GM18498 (cell line): ENCODE results near the gene PCDHB15.
"Not testable (repeated sequence)": the region's sequence is repeated elsewhere in the genome, so short reads cannot be mapped to it uniquely, and the experiment has no call there.

Experiments
- ATAC-seq: cut with Tn5 transposase; IDR thresholded peaks from one replicate; pipeline ENCODE4 v1.9.1; 2021; ENCODE audit warnings: mild to moderate bottlenecking, moderate library complexity; ENCODE audit not compliant: unreplicated experiment

PCDHB15 gene

DNA sequence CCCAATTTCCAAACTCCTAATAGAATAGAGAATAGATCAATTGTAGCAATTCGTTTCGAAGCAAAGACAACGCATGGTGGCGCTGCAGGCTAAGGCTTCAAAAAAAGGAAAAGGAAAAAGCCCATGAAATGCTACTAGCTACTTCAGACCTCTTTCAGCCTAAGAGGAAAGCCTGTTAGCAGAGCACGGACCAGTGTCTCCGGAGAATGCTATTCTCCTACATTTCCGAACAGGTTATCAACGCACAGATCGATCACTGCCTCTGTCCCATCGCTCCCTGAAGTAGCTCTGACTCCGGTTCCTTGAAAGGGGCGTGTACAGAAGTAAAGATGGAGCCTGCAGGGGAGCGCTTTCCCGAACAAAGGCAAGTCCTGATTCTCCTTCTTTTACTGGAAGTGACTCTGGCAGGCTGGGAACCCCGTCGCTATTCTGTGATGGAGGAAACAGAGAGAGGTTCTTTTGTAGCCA is at the start of gene PCDHB15:
Gene PCDHB15, plus strand, starts transcription at position 146 of the 468 bp plus-strand sequence. Its CDS starts 184 bp downstream, at position 330.
- no peak for ATAC-seq

DNA sequence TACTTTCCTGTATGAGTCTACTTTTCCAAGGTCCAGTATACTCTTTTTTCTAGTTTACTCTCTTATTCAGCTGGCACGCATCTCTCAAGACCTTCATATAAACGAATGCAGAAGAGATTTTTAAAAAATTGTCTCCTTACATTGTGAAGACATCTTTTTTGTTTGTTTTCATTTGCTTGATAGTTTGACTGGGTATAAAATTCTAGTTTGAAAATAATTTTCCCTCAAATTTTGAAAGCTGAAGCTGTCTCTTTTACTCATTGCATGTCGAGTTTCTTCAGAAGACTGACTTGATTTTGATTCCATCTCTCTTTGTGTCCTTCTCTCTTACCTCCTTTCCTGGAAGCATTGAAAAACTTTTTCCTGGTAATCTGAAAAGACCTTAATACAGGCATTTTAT is 48.8 kb upstream of the PCDHB15 start:
- ATAC-seq = no peak

DNA sequence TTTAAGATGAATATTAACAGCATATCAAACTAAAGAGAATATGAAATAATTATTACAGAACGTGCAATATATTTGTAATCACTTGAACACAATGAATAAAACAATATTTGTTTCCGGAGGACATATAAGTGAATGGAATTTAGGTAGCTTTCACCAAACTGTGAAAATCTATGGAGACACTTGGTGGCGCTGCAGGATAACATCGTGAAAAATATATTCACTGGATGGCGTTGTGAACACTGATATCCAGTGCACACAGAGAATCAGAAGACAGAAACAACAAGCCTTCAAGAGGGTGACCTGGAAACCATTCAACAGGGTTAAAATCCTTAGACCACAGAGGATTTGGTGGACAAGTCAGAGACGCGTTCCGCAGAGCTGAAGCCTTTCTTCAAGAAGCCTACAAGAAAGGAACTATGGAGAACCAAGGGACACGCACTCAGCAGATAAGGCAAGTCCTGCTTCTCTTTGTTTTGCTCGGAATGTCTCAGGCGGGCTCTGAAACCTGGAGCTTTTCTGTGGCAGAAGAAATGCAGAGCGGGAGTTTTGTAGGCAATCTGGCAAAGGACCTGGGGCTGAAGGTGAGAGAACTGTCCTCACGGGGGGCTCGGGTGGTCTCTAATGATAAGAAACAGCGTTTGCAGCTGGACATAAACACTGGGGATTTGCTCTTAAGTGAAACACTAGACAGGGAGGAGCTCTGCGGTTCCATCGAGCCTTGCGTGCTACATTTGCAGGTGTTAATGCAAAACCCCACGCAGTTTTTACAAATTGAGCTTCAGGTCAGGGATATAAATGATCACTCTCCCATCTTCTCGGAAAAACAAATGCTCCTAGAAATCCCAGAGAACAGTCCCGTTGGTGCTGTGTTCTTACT is 45.6 kb upstream of the PCDHB15 start, which contains the start of gene PCDHB11:
Gene PCDHB11, plus strand, starts transcription at position 269 of the 877 bp plus-strand sequence. Its CDS starts 148 bp downstream, at position 417.
- no peak for ATAC-seq

DNA sequence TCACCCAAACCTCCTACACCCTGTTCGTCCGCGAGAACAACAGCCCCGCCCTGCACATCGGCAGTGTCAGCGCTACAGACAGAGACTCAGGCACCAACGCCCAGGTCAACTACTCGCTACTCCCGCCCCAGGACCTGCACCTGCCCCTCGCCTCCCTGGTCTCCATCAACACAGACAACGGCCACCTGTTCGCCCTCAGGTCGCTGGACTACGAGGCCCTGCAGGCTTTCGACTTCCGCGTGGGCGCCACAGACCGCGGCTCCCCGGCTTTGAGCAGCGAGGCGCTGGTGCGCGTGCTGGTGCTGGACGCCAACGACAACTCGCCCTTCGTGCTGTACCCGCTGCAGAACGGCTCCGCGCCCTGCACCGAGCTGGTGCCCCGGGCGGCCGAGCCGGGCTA is 44.1 kb upstream of the PCDHB15 start:
- ATAC-seq = not testable (repeated sequence)

DNA sequence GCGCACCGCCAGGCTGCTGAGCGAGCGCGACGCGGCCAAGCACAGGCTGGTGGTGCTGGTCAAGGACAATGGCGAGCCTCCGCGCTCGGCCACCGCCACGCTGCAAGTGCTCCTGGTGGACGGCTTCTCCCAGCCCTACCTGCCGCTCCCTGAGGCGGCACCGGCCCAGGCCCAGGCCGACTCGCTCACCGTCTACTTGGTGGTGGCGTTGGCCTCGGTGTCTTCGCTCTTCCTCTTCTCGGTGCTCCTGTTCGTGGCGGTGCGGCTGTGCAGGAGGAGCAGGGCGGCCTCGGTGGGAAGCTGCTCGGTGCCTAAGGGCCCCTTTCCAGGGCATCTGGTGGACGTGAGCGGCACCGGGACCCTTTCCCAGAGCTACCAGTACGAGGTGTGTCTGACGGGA is 43.5 kb upstream of the PCDHB15 start:
- not testable (repeated sequence) for ATAC-seq

DNA sequence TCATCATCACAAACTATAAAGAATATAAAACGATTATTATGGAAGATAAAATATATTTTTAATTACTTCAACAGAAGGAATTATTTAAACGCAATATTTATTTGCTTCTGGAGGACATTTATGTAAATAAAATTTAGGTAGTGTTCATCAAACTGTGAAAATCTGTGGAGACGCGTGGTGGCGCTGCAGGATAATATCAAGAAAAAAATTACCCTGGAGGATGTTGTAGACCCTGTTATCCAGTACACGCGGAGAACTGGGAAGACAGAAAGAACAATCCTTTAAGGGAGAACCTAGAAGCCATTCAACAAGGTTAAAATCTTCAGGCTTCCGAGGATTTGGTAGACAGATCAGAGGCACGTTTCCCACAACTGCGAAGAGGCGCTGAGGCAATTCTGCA is 36.7 kb upstream of the PCDHB15 start, which contains the start of gene PCDHB12:
Gene PCDHB12, plus strand, starts transcription at position 242 of the 400 bp plus-strand sequence. CDS start 189 bp downstream, outside the sequence.
- no peak for ATAC-seq

DNA sequence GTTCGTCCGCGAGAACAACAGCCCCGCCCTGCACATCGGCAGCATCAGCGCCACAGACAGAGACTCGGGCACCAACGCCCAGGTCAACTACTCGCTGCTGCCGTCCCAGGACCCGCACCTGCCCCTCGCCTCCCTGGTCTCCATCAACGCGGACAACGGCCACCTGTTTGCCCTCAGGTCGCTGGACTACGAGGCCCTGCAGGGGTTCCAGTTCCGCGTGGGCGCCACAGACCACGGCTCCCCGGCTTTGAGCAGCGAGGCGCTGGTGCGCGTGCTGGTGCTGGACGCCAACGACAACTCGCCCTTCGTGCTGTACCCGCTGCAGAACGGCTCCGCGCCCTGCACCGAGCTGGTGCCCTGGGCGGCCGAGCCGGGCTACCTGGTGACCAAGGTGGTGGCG is 34.9 kb upstream of the PCDHB15 start:
- ATAC-seq = not testable (repeated sequence)

DNA sequence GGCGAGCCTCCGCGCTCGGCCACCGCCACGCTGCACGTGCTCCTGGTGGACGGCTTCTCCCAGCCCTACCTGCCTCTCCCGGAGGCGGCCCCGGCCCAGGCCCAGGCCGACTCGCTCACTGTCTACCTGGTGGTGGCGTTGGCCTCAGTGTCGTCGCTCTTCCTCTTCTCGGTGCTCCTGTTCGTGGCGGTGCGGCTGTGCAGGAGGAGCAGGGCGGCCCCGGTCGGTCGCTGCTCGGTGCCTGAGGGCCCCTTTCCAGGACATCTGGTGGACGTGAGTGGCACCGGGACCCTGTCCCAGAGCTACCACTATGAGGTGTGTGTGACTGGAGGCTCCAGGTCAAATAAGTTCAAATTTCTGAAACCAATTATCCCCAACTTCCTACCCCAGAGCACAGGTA is 34.3 kb upstream of the PCDHB15 start:
- ATAC-seq = not testable (repeated sequence)

DNA sequence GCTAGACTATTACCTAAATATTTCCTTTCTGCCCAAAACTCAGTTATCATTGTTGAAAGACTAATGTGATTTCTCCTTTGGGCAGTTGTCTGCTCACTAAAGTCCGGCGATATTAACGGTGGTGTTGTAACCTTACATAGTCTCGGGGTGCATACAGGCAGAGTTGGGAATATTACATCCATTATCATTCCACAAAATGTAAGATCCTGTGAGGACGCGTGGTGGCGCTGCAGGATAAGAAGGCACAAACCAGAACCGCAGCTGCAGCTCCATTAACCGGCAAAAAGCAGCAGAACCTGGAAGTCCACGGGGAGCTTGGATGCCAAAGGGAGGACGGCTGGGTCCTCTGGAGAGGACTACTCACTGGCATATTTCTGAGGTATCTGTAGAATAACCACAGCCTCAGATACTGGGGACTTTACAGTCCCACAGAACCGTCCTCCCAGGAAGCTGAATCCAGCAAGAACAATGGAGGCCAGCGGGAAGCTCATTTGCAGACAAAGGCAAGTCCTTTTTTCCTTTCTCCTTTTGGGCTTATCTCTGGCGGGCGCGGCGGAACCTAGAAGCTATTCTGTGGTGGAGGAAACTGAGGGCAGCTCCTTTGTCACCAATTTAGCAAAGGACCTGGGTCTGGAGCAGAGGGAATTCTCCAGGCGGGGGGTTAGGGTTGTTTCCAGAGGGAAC is 31.4 kb upstream of the PCDHB15 start, which contains the start of gene PCDHB13:
Gene PCDHB13, plus strand, starts transcription at position 264 of the 684 bp plus-strand sequence. Its CDS starts 205 bp downstream, at position 469.
- ATAC-seq = not testable (repeated sequence)

DNA sequence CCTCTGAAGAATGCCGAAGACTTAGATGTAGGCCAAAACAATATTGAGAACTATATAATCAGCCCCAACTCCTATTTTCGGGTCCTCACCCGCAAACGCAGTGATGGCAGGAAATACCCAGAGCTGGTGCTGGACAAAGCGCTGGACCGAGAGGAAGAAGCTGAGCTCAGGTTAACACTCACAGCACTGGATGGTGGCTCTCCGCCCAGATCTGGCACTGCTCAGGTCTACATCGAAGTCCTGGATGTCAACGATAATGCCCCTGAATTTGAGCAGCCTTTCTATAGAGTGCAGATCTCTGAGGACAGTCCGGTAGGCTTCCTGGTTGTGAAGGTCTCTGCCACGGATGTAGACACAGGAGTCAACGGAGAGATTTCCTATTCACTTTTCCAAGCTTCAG is 30.6 kb upstream of the PCDHB15 start:
- not testable (repeated sequence) for ATAC-seq

DNA sequence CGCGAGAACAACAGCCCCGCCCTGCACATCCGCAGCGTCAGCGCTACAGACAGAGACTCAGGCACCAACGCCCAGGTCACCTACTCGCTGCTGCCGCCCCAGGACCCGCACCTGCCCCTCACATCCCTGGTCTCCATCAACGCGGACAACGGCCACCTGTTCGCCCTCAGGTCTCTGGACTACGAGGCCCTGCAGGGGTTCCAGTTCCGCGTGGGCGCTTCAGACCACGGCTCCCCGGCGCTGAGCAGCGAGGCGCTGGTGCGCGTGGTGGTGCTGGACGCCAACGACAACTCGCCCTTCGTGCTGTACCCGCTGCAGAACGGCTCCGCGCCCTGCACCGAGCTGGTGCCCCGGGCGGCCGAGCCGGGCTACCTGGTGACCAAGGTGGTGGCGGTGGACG is 29.7 kb upstream of the PCDHB15 start:
- ATAC-seq = not testable (repeated sequence)

DNA sequence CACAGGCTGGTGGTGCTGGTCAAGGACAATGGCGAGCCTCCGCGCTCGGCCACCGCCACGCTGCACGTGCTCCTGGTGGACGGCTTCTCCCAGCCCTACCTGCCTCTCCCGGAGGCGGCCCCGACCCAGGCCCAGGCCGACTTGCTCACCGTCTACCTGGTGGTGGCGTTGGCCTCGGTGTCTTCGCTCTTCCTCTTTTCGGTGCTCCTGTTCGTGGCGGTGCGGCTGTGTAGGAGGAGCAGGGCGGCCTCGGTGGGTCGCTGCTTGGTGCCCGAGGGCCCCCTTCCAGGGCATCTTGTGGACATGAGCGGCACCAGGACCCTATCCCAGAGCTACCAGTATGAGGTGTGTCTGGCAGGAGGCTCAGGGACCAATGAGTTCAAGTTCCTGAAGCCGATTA is 29.2 kb upstream of the PCDHB15 start:
- ATAC-seq = not testable (repeated sequence)

DNA sequence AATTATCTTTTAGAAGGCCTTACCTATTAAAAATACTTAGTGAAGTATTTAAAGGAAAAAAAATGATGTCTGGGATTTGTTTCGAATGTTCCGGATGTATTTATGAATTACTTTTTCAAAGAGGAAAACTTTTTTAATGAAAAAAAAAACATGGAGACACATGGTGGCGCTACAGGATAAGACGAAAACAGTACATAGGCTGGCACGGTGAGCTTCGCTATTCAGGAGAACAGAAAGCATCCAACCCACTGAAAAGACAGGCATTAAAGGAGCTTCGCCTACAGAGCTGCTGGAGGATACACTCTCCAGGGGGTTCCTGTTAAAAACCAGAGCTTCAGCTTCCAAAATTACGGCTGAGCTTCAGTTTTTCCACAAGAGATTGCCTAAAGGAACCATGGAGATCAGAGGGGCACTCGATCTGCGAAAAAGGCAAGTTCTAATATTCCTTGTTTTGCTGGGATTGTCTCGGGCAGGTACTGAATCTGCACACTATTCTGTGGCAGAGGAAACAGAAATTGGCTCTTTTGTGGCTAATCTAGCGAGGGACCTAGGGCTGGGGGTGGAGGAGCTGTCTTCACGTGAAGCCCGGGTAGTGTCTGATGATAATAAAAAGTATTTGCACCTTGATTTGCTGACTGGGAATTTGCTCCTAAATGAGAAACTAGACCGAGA is 21.9 kb upstream of the PCDHB15 start, which contains the start of gene PCDHB14:
Gene PCDHB14, plus strand, starts transcription at position 232 of the 672 bp plus-strand sequence. Its CDS starts 163 bp downstream, at position 395.
- no peak for ATAC-seq

DNA sequence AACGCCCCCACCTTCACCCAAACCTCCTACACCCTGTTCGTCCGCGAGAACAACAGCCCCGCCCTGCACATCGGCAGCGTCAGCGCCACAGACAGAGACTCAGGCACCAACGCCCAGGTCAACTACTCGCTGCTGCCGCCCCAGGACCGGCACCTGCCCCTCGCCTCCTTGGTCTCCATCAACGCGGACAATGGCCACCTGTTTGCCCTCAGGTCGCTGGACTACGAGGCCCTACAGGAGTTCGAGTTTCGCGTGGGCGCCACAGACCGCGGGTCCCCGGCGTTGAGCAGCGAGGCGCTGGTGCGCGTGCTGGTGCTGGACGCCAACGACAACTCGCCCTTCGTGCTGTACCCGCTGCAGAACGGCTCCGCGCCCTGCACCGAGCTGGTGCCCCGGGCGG is 20.4 kb upstream of the PCDHB15 start:
- ATAC-seq = not testable (repeated sequence)

DNA sequence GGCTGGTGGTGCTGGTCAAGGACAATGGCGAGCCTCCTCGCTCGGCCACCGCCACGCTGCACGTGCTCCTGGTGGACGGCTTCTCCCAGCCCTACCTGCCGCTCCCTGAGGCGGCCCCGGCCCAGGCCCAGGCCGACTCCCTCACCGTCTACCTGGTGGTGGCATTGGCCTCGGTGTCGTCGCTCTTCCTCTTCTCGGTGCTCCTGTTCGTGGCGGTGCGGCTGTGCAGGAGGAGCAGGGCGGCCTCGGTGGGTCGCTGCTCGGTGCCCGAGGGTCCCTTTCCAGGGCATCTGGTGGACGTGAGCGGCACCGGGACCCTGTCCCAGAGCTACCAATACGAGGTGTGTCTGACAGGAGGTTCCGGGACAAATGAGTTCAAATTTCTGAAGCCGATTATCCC is 19.8 kb upstream of the PCDHB15 start:
- ATAC-seq = not testable (repeated sequence)

DNA sequence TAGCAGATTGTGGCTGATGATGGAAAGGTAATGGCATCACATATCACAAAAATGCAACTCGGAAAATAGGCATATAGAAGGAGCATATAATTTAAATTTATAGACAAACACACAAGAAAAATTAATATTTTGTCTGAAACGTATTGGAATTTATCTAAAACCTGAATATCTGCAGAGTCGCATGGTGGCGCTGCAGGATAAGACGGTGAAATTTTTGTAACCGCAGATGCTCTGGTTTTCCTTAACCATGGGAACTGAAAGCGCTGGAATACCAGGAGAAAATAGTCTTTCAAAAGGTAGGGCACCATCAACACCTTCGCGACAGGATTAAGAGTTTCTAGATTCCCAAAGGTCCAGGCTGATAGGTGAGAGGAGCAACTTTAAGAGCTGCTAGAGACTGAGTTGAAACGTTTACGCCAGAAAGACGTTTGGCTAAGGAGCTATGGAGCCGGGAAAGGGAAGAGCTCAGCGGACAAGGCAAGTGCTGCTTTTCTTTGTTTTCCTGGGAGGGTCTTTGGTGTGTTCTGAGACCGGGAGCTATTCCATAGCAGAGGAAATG is 11.0 kb upstream of the PCDHB15 start:
- ATAC-seq = no peak

DNA sequence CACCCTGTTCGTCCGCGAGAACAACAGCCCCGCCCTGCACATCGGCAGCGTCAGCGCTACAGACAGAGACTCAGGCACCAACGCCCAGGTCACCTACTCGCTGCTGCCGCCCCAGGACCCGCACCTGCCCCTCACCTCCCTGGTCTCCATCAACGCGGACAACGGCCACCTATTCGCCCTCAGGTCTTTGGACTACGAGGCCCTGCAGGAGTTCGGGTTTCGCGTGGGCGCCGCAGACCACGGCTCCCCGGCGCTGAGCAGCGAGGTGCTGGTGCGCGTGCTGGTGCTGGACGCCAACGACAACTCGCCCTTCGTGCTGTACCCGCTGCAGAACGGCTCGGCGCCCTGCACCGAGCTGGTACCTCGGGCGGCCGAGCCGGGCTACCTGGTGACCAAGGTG is 9.3 kb upstream of the PCDHB15 start:
- not testable (repeated sequence) for ATAC-seq

DNA sequence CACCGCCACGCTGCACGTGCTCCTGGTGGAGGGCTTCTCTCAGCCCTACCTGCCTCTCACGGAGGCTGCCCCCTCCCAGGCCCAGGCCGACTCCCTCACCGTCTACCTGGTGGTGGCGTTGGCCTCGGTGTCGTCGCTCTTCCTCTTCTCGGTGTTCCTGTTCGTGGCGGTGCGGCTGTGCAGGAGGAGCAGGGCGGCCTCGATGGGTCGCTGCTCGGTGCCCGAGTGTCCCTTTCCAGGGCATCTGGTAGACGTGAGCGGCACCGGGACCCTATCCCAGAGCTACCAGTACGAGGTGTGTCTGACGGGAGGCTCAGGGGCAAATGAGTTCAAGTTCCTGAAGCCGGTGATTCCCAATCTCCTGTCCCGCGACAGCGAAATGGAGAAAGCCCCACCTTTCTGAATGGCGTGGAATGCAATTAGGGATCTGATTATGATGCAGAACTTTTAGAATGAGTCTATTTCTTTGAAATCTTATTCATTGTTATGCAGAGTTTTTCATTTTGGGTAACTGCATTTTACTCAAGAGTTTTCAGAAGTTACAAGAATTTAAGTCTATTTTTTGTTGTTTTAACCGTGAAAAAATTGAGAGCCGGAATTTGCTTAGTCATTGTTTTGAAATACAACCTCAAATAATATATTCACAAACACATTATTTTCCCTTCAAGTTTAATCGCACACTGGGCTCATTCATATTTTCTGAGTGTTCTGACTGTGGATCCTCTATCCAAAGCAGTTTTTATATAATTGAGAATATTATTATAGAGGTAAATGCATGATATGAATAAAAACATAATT is 8.5 kb upstream of the PCDHB15 start:
- no peak for ATAC-seq

DNA sequence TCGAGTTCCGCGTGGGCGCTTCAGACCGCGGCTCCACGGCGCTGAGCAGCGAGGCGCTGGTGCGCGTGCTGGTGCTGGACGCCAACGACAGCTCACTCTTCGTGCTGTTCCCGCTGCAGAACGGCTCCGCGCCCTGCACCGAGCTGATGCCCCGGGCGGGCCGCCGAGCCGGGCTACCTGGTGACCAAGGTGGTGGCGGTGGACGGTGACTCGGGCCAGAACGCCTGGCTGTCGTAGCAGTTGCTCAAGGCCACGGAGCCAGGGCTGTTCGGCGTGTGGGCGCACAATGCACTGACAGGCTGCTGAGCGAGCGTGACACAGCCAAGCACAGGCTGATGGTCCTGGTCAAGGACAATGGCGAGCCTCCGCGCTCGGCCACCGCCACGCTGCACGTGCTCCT is 3.7 kb upstream of the PCDHB15 start:
- ATAC-seq = no peak

DNA sequence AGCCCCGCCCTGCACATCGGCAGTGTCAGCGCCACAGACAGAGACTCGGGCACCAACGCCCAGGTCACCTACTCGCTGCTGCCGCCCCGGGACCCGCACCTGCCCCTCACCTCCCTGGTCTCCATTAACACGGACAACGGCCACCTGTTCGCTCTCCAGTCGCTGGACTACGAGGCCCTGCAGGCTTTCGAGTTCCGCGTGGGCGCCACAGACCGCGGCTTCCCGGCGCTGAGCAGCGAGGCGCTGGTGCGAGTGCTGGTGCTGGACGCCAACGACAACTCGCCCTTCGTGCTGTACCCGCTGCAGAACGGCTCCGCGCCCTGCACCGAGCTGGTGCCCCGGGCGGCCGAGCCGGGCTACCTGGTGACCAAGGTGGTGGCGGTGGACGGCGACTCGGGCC is 1.8 kb downstream of the PCDHB15 start:
- ATAC-seq = not testable (repeated sequence)
